Measurements from ENCODE around the gene DST.

DST gene

DNA sequence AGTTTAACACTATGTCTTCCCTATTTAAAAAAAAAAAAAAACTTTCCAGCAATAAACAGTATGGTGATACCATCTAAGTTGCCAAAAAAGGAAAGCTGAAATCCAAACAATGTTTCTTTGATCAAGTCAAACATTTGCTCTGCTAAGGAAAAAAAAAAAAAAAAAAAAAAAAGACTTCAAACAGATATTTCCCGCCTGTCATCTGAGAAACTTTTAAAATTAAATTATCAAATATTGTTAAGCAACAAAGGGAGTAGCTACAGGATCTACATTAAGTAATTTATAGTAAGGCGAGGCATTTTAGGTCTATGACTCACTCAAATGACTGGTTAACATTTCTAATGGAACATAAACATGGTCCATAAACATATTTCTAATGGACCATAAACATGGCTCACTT lies 121.2 kb downstream of the DST start:
- DNase-seq (ENCODE audit: low read depth): no peak
- H3K4me3 ChIP-seq (ENCODE audit: low read depth, low read length): no peak overlapping the region
- TF ChIP-seq, protein P1, sequence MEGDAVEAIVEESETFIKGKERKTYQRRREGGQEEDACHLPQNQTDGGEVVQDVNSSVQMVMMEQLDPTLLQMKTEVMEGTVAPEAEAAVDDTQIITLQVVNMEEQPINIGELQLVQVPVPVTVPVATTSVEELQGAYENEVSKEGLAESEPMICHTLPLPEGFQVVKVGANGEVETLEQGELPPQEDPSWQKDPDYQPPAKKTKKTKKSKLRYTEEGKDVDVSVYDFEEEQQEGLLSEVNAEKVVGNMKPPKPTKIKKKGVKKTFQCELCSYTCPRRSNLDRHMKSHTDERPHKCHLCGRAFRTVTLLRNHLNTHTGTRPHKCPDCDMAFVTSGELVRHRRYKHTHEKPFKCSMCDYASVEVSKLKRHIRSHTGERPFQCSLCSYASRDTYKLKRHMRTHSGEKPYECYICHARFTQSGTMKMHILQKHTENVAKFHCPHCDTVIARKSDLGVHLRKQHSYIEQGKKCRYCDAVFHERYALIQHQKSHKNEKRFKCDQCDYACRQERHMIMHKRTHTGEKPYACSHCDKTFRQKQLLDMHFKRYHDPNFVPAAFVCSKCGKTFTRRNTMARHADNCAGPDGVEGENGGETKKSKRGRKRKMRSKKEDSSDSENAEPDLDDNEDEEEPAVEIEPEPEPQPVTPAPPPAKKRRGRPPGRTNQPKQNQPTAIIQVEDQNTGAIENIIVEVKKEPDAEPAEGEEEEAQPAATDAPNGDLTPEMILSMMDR (IDR thresholded peaks at IDR 0.05; ENCODE audit: low read depth, low read length, missing control alignments): no peak

DNA sequence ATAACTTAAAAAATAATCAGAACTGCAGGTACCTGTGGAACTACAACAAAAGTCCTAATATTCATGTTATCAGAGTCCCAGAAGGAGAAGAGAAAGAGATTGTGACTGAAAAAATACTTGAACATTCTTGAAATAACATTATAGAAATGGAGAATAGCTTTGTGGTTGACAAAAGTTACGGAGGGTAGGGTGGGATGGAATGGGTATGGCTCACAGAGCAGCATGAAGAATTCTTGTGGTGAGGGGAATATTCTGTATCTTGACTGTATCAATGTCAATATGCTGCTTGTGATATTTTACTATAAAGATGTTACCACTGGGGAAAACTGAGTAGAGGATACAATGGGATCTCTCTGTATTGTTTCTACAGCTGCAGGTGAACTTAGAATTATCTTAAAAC lies 122.5 kb downstream of the DST start:
- H3K4me3 ChIP-seq (ENCODE audit: low read depth, low read length): no peak overlapping the region
- no peak for DNase-seq (ENCODE audit: low read depth)
- TF ChIP-seq, protein P1 (IDR thresholded peaks at IDR 0.05; ENCODE audit: low read depth, low read length, missing control alignments): no peak

DNA sequence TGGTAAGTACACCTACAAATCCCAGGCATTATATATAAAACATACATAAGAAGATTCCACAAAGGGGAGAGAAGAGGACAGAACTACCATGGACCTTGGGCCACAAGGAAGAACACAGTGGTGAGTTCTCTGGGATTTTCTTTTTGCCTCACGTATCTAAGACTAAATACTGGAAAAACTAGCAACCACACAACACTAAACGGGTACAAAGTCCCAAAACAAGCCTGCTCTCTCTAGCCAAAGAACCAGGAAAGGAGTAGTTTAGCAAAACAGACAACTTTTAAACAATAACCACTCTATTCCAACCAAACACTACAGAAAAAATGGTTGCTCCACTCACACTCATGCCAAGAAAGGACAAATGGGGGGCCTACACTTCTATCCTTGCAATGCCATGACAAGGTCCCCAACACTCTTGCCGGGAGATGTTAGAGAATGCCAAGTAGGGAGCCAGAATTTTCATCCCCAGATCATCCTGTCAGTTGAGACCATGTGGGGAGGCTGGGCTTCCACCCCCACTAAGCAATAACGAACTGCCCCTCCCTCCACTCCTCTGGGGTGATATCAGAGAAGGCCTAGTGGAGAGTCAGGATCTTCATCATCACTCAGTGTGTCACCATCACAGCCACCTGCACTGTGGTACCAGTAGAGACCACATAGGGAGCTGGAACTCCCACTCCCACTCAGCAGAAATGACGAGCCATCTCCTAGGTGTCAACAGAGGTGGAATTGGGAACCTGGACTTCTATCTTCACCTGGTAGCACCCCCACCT lies 123.5 kb downstream of the DST start:
- H3K4me3 ChIP-seq (ENCODE audit: low read depth, low read length): no peak overlapping the region
- TF ChIP-seq, protein P1 (IDR thresholded peaks at IDR 0.05; ENCODE audit: low read depth, low read length, missing control alignments): no peak
- DNase-seq (ENCODE audit: low read depth): no peak

DNA sequence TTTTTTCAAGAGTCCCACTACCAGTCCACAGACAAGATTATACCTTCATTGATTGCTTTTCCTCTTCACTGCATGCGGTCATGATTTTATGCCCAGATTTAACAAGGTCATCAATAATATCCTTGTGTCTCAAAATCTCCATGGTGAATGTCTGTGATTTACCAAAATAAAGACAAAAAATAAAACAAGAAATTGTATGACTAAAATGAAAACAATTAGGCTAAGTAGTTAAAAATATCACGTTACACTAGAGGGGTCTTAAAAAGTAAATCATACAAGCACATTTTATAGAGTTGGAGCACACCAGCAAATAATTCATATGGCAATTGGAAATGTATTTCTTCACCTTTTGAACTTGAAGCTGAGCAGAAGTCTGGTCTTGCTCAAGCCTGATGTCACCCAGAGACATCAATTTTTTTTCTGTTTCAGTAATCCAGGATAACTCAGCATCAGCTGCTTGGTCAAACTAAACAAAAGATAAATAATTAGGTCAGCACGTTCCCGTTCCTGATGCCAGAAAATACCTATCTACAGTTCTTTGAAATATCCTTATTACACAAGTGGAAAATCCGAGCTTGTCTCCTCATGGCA lies 125.4 kb downstream of the DST start:
- DNase-seq (ENCODE audit: low read depth): no peak
- TF ChIP-seq, protein P1 (IDR thresholded peaks at IDR 0.05; ENCODE audit: low read depth, low read length, missing control alignments): no peak
- H3K4me3 ChIP-seq (ENCODE audit: low read depth, low read length): no peak overlapping the region

DNA sequence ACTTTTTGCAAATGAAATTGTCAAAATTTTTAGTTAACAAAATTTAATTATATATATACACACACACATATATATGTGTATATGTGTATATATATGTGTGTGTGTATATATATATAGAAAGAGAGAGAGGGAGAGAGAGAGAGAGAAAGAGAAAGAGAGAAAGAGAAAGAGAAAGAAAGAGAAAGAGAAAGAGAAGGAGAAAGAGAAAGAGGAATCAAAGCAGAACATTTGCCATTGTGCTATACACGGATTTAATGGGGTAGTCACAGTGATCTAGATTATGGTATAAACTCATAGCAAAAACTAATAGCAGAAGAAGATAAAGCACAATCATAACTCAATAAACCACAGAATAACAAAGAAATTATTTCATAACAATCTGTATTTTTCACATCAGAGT lies 126.7 kb downstream of the DST start:
- no peak for DNase-seq (ENCODE audit: low read depth)
- H3K4me3 ChIP-seq (ENCODE audit: low read depth, low read length): no peak overlapping the region
- TF ChIP-seq, protein P1 (IDR thresholded peaks at IDR 0.05; ENCODE audit: low read depth, low read length, missing control alignments): no peak

DNA sequence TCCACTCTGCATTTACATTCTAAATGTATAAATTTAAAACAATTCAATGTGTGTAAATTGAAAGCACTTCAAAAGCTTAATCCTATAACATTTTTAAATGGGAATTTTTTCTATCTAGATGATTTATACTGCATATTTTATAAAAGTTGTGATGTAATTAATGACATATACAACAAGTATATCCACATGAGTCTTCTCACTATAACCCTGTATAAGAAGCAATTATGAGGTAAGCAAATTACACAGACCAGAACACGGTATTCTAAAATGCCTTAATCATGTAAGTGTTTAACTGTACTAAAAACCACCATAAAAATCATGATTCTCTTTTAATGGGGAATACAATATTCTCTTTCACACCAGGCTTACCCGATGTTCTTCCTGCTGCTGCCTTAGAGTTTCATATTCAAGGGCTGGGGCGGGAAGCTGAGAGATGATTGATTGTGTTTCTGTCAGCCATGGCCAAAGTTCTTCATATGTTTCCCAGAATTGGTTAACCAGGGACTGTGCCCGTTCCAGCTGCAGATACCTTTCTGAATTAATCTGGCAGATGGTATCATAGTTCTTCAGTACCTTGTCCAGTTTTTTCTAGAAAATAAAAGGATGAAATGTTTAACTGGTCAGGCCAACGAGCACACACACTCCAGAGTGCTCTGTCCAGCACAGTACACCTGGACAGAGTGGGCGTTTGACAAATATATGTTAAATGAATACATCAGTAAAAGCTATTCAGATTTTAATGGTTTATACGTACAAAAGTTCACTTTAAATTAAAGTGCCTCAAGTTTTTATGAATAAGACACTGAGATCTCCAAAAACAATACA lies 127.4 kb downstream of the DST start:
- H3K4me3 ChIP-seq (ENCODE audit: low read depth, low read length): no peak overlapping the region
- DNase-seq (ENCODE audit: low read depth): no peak
- TF ChIP-seq, protein P1 (IDR thresholded peaks at IDR 0.05; ENCODE audit: low read depth, low read length, missing control alignments): no peak

Measured in GM12864 (cell line).